ENCODE data around the gene ICAM5.
A peak's percentile ranks its signal among the peaks of the same experiment; 100 is the strongest.
"Not testable (repeated sequence)": the region's sequence is repeated elsewhere in the genome, so short reads cannot be mapped to it uniquely, and the experiment has no call there.

The ICAM5 gene

DNA sequence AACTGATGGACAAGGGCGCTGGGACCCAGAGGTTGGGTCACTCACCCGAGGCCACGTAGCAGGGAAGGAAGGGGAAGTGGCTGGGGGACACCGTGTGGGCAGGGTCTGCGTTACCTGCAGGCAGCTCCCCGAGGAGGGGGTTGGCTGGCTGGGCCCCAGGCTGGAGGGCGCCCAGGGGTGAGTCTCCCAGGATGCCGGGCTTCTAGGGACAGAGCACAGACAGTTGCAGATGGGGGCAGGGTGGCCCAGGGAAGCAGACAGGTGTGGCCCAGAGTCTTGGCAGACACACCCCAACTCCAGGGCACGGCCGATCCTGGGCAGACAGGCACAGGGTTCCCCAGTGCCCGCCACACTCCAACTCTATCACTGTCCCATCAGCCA, 31.7 kb downstream of the ICAM5 start:
- DNase-seq: no peak

GRCh38 chr19:10321874-10322835, 32.4 kb downstream of the ICAM5 start:
- DNase-seq: no peak

- DNase-seq: no peak
Observed at GRCh38 chr19:10325732-10326131, 36.0 kb downstream of the ICAM5 start.

DNA sequence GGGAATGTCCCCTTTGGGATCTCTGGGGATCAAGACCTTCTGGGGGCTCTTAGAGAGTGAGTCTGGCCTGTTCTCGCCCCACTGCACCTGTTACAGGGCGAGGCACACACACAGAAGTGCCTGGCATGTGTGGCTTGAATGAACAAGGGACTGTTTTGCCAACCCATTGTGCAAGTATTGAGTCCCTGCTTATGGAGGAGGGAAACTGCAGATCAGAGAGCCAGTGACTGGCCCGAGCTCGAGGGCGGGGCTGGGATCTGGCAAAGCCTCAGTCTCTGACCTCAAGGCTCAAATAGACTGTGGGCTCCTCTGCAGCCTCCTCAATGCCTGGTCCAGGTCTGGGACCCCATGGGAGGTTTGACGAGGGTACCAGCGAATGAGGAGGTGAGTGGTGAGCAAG, 38.0 kb downstream of the ICAM5 start:
- DNase-seq: no peak

- no peak for DNase-seq
Observed at GRCh38 chr19:10328558-10329429, 39.0 kb downstream of the ICAM5 start.

- no peak for DNase-seq
Observed at GRCh38 chr19:10329555-10329954, 39.8 kb downstream of the ICAM5 start.

GRCh38 chr19:10332158-10332964, 42.6 kb downstream of the ICAM5 start:
- no peak for DNase-seq

- DNase-seq: peak; percentile 99
Observed at GRCh38 chr19:10332965-10333757, 43.4 kb downstream of the ICAM5 start, which contains the start of gene RAVER1. RAVER1 (minus strand) TSS chr19:10333529; CDS start chr19:10333507, 22 bp downstream.

DNA sequence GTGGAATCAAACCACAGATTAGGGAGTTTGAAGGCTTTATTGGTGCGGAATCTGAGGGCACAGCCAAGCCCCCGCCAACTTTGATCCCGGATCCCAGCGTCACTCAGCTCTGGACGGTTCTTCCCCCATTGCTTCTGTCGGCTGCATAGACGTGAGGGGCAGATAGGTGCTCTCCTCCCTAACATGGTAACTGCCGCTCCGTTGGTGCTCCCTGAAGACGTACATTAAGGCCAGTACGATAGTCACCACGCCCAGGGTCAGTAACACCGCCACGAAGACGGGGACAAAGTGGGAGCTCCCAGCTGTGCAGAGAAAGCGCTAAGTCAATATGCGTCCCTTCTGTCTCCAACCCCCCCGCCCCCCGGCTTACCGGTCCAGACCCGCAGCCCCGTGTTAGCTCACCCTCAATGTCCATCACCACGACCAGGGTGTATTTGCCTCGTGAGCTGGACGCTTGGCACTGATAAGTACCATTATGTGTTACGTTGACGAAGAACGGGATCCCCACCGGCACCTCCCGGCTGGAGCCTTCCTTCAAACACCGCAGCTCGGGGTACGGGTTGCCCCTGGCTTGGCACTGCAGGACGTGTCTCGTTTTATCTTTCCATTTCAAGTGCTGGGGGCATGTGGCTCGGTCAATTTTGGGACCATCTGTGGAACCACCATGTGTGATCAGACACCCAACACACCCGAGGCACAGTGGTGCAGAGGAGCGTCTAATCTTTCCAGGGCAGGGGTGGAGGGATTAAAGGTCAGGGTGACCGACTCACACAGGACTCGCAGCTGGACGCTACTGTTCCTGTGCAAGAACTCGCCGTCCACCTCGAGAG, 44.2 kb downstream of the ICAM5 start:
- no peak for DNase-seq

GRCh38 chr19:10334588-10335351, 45.0 kb downstream of the ICAM5 start:
- DNase-seq: peak; percentile 67 to 75

DNA sequence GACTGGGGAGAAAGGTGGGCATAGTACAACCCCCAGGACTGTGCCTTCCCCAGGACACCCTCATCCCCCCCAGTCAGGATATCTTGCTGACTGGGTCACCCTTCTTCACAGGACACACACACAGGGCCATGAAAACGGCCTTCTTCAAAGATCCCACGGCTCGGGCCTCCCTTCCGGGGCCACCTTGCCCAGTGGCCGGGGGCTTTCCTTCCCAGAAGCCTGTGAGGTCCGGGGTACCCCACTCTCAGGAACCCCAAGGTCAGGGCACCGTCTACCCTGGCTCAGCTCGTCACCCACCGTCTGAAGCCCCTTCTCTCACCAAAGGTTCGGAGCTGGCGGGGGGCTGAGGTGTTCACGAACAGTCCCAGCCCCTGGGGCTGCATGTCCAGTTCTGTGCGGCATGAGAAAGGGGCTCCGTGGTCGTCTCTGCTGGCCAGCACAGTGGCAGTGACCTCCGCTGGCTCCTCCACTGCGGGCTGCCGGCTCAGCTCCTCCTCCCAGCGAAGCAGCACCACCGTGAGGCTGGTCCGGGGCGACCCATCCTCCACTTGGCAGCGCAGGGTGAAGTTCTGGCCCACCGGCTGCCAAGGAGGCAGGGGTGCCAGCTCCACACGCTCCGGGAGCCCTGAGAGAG, 45.7 kb downstream of the ICAM5 start:
- DNase-seq: no peak

DNA sequence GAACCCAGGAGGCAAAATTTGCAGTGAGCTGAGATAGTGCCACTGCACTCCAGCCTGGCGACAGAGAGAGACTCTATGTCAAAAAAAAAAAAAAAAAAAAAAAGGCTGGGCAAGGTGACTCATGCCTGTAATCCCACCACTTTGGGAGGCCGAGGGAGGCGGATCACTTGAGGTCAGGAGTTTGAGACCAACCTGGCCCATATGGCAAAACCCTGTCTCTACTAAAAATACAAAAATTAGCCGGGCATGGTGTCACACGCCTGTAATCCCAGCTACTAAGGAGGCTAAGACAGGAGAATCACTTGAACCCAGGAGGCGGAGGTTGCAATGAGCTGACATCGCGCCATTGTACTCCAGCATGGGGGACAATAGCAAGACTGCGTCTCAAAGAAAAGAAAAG, 47.0 kb downstream of the ICAM5 start:
- not testable (repeated sequence) for DNase-seq

- peak; percentile 33 to 50 for DNase-seq
Observed at GRCh38 chr19:10338940-10339339, 49.2 kb downstream of the ICAM5 start.

GRCh38 chr19:10339380-10339960, 49.7 kb downstream of the ICAM5 start, which contains the start of gene ICAM3:
ICAM3 (minus strand) TSS chr19:10339624; CDS start chr19:10339614, 10 bp downstream.
- DNase-seq: peak; percentile 77 to 83

- DNase-seq: no peak
Observed at GRCh38 chr19:10339977-10340376, 50.2 kb downstream of the ICAM5 start.

- DNase-seq: no peak
Observed at GRCh38 chr19:10343495-10343894, 53.7 kb downstream of the ICAM5 start.

- no peak for DNase-seq
Observed at GRCh38 chr19:10344780-10345179, 55.0 kb downstream of the ICAM5 start.
